ENCODE data around the gene DNAJC24.

DNA sequence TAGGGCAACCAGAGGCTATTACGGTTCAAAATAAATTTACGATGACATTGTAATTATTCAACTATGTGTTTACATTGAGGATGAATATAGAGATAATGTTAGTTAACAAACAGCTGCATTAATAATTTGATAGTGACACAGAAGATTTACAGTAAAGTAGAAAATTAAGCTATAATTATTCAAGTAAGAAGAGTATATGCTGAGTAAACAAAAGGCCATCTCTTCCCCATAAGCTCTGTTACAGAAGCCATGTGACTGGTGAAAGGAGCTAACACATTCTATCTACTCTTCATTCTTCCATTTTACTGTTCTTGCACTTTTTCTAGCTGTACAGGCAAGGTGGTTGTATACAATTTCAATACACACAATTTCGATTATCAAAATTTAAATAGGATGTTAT is 85.5 kb downstream of the DNAJC24 start:
- TF ChIP-seq, protein P1, sequence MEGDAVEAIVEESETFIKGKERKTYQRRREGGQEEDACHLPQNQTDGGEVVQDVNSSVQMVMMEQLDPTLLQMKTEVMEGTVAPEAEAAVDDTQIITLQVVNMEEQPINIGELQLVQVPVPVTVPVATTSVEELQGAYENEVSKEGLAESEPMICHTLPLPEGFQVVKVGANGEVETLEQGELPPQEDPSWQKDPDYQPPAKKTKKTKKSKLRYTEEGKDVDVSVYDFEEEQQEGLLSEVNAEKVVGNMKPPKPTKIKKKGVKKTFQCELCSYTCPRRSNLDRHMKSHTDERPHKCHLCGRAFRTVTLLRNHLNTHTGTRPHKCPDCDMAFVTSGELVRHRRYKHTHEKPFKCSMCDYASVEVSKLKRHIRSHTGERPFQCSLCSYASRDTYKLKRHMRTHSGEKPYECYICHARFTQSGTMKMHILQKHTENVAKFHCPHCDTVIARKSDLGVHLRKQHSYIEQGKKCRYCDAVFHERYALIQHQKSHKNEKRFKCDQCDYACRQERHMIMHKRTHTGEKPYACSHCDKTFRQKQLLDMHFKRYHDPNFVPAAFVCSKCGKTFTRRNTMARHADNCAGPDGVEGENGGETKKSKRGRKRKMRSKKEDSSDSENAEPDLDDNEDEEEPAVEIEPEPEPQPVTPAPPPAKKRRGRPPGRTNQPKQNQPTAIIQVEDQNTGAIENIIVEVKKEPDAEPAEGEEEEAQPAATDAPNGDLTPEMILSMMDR (IDR thresholded peaks at IDR 0.05) = no peak
- TF ChIP-seq ZFX (IDR thresholded peaks at IDR 0.05; ENCODE audit: borderline replicate concordance) = no peak
